Liver (tissue), 9 donors: Measurements from ENCODE around the gene DYNC1H1. TPM values are rescaled to one million over a fixed set of nuclear protein-coding genes. Genes with fewer than 3 reads are reported as not detected.

Experiments
- DNase-seq: peaks from one replicate; pipeline ENCODE4 v3.0.0-alpha.2; 2017; ENCODE audit warnings: low spot score
- H3K27ac ChIP-seq, 2 donors: one replicate each; pipeline ENCODE4 v1.7.0; 2013; ENCODE audit warnings: inconsistent platforms in 2 of 2, low read length in 2 of 2, control low read depth in 1 of 2, low read depth in 1 of 2, mild to moderate bottlenecking in 1 of 2
- H3K27me3 ChIP-seq, 4 donors: one replicate each; pipeline versions ENCODE4 v1.6.1 to v1.7.0; 2013; ENCODE audit warnings: low read length in 3 of 4, inconsistent platforms in 1 of 4, mild to moderate bottlenecking in 1 of 4, moderate library complexity in 1 of 4; ENCODE audit not compliant: control insufficient read depth in 4 of 4, insufficient read depth in 4 of 4
- H3K36me3 ChIP-seq, 4 donors: one replicate each; pipeline versions ENCODE4 v1.6.1 to v1.7.0; 2013; ENCODE audit warnings: low read length in 3 of 4, mild to moderate bottlenecking in 3 of 4, low read depth in 1 of 4, moderate library complexity in 1 of 4; ENCODE audit not compliant: control insufficient read depth in 4 of 4, insufficient read depth in 3 of 4
- H3K4me1 ChIP-seq, 4 donors: one replicate each; pipeline versions ENCODE4 v1.6.1 to v1.7.0; 2013; ENCODE audit warnings: low read length in 3 of 4, mild to moderate bottlenecking in 3 of 4, moderate library complexity in 1 of 4; ENCODE audit not compliant: control insufficient read depth in 4 of 4, insufficient read depth in 4 of 4
- H3K4me3 ChIP-seq, 3 donors: one replicate each; pipeline versions ENCODE4 v1.6.1 to v1.7.0; 2013; ENCODE audit warnings: low read length in 3 of 3, control low read depth in 1 of 3, low read depth in 1 of 3, mild to moderate bottlenecking in 1 of 3
- H3K9ac ChIP-seq, 2 donors: one replicate each; pipeline ENCODE4 v1.7.0; 2013; ENCODE audit warnings: low read length in 2 of 2, mild to moderate bottlenecking in 2 of 2, moderate library complexity in 2 of 2, control low read depth in 1 of 2, low read depth in 1 of 2
- H3K9me3 ChIP-seq, 4 donors: one replicate each; pipeline versions ENCODE4 v1.6.1 to v1.7.0; 2013; ENCODE audit warnings: low read length in 3 of 4; ENCODE audit not compliant: control insufficient read depth in 4 of 4
- EGR1 ChIP-seq, 2 donors: IDR thresholded peaks; 2 replicates each; pipeline ENCODE4 v1.6.1; 2016 to 2018; ENCODE audit warnings: antibody characterized with exemption in 2 of 2, low read depth in 2 of 2
- FOXA2 ChIP-seq: IDR thresholded peaks from 2 replicates; pipeline ENCODE4 v1.6.1; 2016; ENCODE audit warnings: antibody characterized with exemption
- HNF4A ChIP-seq, 2 donors: conservative IDR thresholded peaks; 2 replicates each; pipeline ENCODE4 v1.6.1; 2016; ENCODE audit warnings: antibody characterized with exemption in 2 of 2, mild to moderate bottlenecking in 2 of 2
- HNF4G ChIP-seq: IDR thresholded peaks from 2 replicates; pipeline ENCODE4 v1.6.1; 2016; ENCODE audit warnings: antibody characterized with exemption
- NR2F2 ChIP-seq: IDR thresholded peaks from 2 replicates; pipeline ENCODE4 v1.6.1; 2016; ENCODE audit warnings: antibody characterized with exemption
- RAD21 ChIP-seq, 2 donors: IDR thresholded peaks; 2 replicates each; pipeline ENCODE4 v1.6.1; 2016; ENCODE audit warnings: antibody characterized with exemption in 2 of 2, mild to moderate bottlenecking in 2 of 2
- RXRA ChIP-seq, 2 donors: IDR thresholded peaks; 2 replicates each; pipeline ENCODE4 v1.6.1; 2017 to 2018; ENCODE audit warnings: antibody characterized with exemption in 2 of 2, mild to moderate bottlenecking in 1 of 2
- SP1 ChIP-seq: IDR thresholded peaks from 2 replicates; pipeline ENCODE4 v1.6.1; 2018; ENCODE audit warnings: antibody characterized with exemption, mild to moderate bottlenecking
- TAF1 ChIP-seq: conservative IDR thresholded peaks from 2 replicates; pipeline ENCODE4 v1.6.1; 2016; ENCODE audit warnings: antibody characterized with exemption, mild to moderate bottlenecking
- YY1 ChIP-seq: IDR thresholded peaks from 2 replicates; pipeline ENCODE4 v1.6.1; 2016; ENCODE audit warnings: antibody characterized with exemption, mild to moderate bottlenecking
- WGBS: extraction: QIAGEN DNeasy Blood & Tissue Kit; methylation state at CpG from one replicate; pipeline ENCODE4 v1.1.7; 2013; 5-methylcytosine and 5-hydroxymethylcytosine counted together
- polyA plus RNA-seq, 2 donors: library from polyadenylated mRNA; stranded (reverse) in 1 of 2; unstranded in 1 of 2; fragments of 200-250 nt in 1 of 2; fragments of >200 nt in 1 of 2; fragmentation: Nextera tagmentation in 1 of 2; extraction: Ambion mirVana in 1 of 2; gene quantifications; one replicate each; pipeline versions ENCODE4 v1.2.1 to v1.2.3, GENCODE V29; 2013 to 2015
- total RNA-seq, 2 donors: library from RNA; depleted of rRNA; stranded (reverse); fragments of >200 nt; gene quantifications; one replicate each; pipeline ENCODE4 v1.2.3, GENCODE V29; 2014
- TF ChIP-seq, protein P1 (sequence below): fragments of 150-350 bp; IDR thresholded peaks from 2 replicates; pipeline ENCODE4 v1.5.1; 2017; ENCODE audit warnings: improper control_type of control experiment, low read depth, low read length; ENCODE audit not compliant: missing input control
- TF ChIP-seq, protein P2 (sequence below): IDR thresholded peaks from 2 replicates; pipeline ENCODE4 v1.6.1; 2016; ENCODE audit warnings: antibody characterized with exemption
- TF ChIP-seq, protein P3 (sequence below): IDR thresholded peaks from 2 replicates; pipeline ENCODE4 v1.6.1; 2016; ENCODE audit warnings: antibody characterized with exemption, mild to moderate bottlenecking
- TF ChIP-seq, protein P4 (sequence below): IDR thresholded peaks from 2 replicates; pipeline ENCODE4 v1.6.1; 2016; ENCODE audit warnings: antibody characterized with exemption
- TF ChIP-seq, protein P5 (sequence below): IDR thresholded peaks from 2 replicates; pipeline ENCODE4 v1.6.1; 2016; ENCODE audit warnings: antibody characterized with exemption
- donor health status: healthy.
- donor health status: healthy.
- donor health status: healthy.
- donor health status: healthy.
- donor health status: healthy.

Gene DYNC1H1
- total and polyA plus RNA-seq, 4 donors: 50.3 to 201 (median 82.6) TPM

DNA sequence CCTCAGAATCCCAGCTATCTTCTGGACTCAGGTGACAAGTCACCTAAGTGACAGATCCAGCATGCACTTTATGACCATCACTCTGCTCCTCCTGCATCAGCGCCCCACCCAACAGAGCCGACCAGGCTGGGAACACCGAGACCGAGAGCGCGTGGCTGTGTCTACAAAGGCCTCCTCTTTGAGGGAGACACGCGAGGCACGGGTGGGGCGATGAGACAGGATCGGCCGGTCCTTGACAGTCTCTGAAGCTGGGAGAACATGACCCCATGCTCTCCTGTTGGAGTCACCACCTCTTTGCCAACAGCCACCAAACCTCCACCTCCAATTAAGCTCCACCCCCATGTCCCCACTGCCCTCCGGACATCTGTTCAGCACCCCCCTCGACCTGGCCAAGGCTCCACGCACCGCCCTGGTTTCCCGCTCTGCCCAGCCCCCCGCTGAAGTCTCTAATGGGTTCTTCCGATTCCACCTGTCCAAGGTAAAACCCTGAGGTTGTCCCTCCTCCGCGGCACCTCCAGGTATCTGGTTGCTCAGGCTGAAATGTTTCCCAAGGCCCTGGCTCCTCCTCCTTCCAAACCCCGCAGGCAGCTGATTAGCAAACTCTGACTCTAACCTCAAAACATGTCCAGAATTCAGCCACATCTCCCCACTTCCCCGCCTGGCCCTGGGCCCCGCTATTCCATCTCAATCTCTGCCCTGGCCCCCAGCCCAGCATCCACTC lies 91.0 kb downstream of the DYNC1H1 start:
- DNase-seq: no peak
- 71% methylated on average over 24 of the region's 24 CpGs for WGBS
- Histone ChIP-seq H3K27me3 (no peaks in the 10 kb centered on the region), H3K4me3 (no peak overlapping the region), H3K4me1 (no peaks in the 10 kb centered on the region), H3K9ac (no peak overlapping the region), H3K9me3 (no peaks in the 10 kb centered on the region), H3K27ac (no peak overlapping the region), H3K36me3 (peaks cover 0 to 17% (median 14%) of the 10 kb centered on the region in 4 donors)
- TF ChIP-seq, protein P1, sequence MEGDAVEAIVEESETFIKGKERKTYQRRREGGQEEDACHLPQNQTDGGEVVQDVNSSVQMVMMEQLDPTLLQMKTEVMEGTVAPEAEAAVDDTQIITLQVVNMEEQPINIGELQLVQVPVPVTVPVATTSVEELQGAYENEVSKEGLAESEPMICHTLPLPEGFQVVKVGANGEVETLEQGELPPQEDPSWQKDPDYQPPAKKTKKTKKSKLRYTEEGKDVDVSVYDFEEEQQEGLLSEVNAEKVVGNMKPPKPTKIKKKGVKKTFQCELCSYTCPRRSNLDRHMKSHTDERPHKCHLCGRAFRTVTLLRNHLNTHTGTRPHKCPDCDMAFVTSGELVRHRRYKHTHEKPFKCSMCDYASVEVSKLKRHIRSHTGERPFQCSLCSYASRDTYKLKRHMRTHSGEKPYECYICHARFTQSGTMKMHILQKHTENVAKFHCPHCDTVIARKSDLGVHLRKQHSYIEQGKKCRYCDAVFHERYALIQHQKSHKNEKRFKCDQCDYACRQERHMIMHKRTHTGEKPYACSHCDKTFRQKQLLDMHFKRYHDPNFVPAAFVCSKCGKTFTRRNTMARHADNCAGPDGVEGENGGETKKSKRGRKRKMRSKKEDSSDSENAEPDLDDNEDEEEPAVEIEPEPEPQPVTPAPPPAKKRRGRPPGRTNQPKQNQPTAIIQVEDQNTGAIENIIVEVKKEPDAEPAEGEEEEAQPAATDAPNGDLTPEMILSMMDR: no peak
- TF ChIP-seq RAD21 (IDR thresholded peaks at IDR 0.05): no peak
- TF ChIP-seq SP1: no peak
- TF ChIP-seq, protein P2, sequence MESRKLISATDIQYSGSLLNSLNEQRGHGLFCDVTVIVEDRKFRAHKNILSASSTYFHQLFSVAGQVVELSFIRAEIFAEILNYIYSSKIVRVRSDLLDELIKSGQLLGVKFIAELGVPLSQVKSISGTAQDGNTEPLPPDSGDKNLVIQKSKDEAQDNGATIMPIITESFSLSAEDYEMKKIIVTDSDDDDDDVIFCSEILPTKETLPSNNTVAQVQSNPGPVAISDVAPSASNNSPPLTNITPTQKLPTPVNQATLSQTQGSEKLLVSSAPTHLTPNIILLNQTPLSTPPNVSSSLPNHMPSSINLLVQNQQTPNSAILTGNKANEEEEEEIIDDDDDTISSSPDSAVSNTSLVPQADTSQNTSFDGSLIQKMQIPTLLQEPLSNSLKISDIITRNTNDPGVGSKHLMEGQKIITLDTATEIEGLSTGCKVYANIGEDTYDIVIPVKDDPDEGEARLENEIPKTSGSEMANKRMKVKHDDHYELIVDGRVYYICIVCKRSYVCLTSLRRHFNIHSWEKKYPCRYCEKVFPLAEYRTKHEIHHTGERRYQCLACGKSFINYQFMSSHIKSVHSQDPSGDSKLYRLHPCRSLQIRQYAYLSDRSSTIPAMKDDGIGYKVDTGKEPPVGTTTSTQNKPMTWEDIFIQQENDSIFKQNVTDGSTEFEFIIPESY: no peak
- TF ChIP-seq, protein P3, sequence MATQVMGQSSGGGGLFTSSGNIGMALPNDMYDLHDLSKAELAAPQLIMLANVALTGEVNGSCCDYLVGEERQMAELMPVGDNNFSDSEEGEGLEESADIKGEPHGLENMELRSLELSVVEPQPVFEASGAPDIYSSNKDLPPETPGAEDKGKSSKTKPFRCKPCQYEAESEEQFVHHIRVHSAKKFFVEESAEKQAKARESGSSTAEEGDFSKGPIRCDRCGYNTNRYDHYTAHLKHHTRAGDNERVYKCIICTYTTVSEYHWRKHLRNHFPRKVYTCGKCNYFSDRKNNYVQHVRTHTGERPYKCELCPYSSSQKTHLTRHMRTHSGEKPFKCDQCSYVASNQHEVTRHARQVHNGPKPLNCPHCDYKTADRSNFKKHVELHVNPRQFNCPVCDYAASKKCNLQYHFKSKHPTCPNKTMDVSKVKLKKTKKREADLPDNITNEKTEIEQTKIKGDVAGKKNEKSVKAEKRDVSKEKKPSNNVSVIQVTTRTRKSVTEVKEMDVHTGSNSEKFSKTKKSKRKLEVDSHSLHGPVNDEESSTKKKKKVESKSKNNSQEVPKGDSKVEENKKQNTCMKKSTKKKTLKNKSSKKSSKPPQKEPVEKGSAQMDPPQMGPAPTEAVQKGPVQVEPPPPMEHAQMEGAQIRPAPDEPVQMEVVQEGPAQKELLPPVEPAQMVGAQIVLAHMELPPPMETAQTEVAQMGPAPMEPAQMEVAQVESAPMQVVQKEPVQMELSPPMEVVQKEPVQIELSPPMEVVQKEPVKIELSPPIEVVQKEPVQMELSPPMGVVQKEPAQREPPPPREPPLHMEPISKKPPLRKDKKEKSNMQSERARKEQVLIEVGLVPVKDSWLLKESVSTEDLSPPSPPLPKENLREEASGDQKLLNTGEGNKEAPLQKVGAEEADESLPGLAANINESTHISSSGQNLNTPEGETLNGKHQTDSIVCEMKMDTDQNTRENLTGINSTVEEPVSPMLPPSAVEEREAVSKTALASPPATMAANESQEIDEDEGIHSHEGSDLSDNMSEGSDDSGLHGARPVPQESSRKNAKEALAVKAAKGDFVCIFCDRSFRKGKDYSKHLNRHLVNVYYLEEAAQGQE: no peak
- TF ChIP-seq YY1: no peak
- TF ChIP-seq RXRA (IDR thresholded peaks at IDR 0.05): no peak
- no peak for TF ChIP-seq HNF4G
- no peak for TF ChIP-seq TAF1
- no peak for TF ChIP-seq FOXA2
- TF ChIP-seq, protein P4, sequence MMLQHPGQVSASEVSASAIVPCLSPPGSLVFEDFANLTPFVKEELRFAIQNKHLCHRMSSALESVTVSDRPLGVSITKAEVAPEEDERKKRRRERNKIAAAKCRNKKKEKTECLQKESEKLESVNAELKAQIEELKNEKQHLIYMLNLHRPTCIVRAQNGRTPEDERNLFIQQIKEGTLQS: no peak
- TF ChIP-seq, protein P5, sequence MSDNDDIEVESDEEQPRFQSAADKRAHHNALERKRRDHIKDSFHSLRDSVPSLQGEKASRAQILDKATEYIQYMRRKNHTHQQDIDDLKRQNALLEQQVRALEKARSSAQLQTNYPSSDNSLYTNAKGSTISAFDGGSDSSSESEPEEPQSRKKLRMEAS: no peak

DNA sequence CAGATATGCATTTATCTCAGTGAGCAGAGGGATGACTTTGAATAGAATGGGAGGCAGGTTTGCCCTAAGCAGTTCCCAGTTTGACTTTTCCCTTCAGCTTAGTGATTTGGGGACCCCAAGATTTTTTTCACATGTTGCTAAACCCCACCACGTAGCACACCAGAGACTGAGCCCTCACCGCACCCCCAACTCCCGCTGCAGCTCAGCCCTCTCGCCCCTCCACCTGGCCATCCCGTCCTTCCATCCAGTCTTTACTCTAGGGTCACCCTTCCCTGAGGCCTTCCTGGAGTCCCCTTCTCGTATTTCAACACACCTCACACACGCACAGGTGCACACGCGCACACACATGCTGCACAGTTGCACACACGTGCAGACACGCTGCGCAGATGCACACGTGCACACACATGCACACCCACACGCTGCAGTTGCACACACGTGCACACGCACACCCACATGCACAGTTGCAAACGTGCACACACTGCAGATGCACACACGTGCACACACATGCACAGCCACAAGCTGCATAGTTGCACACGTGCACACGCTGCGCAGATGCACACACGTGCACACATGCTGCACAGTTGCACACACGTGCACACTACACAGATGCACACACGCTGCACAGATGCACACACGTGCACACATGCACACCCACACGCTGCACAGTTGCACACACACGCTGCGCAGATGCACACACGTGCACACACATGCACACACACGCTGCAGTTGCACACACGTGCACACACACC lies 92.5 kb downstream of the DYNC1H1 start:
- H3K27me3 ChIP-seq: no peaks in the 10 kb centered on the region
- DNase-seq: no peak
- H3K9me3 ChIP-seq: no peaks in the 10 kb centered on the region
- H3K9ac ChIP-seq: no peak overlapping the region
- H3K4me3 ChIP-seq: no peak overlapping the region
- no peaks in the 10 kb centered on the region for H3K4me1 ChIP-seq
- peaks cover 0 to 8% (median 5%) of the 10 kb centered on the region in 4 donors for H3K36me3 ChIP-seq
- no peak overlapping the region for H3K27ac ChIP-seq
- 86% methylated on average over 31 of the region's 31 CpGs for WGBS
- TF ChIP-seq, protein P5: no peak
- TF ChIP-seq TAF1 (no peak), HNF4A (conservative IDR thresholded peaks at IDR 0.05) (no peak), EGR1 (IDR thresholded peaks at IDR 0.05; ENCODE audit: low read depth in 2 of 2) (no peak), NR2F2 (no peak)
- TF ChIP-seq, protein P3: no peak
- TF ChIP-seq, protein P4: no peak
